Measurements from ENCODE around the gene STX10. TPM values are rescaled to one million over a fixed set of nuclear protein-coding genes. Genes with fewer than 3 reads are reported as not detected.

The STX10 gene
- total and polyA plus RNA-seq, 12 donors = 16.0 to 182 (median 65.0) TPM

GRCh38 chr19:13146763-13147563, 3.2 kb downstream of the STX10 start:
- Histone ChIP-seq H3K4me3 (no peak overlapping the region), H3K9me3 (replicated peaks in 1 of 3) (no peaks in the 10 kb centered on the region), H3K36me3 (replicated peaks in 1 of 2) (peaks cover 0 to 14% of the 10 kb centered on the region in 2 donors), H3K27me3 (no peaks in the 10 kb centered on the region), H3K27ac (peak overlapping the region in 1 of 5 donors; percentile 68), H3K4me1 (replicated peaks in 1 of 2) (peaks cover 11 to 18% of the 10 kb centered on the region in 2 donors)
- TF ChIP-seq POLR2A (IDR thresholded peaks at IDR 0.05) (no peak), CTCF (IDR thresholded peaks at IDR 0.05) (no peak)
- peak in 4 of 7 donors; percentile 33 to 63 (median 50) for DNase-seq
- intact Hi-C loops (cut with DNase I) = no loop called here
- WGBS, 4 donors = 57 to 78% (median 63%) methylated on average over 12 to 16 of the region's 16 CpGs

GRCh38 chr19:13139633-13140311, 10.4 kb downstream of the STX10 start:
- intact Hi-C loops (cut with DNase I) = no loop called here
- WGBS, 4 donors = 77 to 84% (median 83%) methylated on average over 8 to 11 of the region's 11 CpGs
- Histone ChIP-seq H3K36me3 (replicated peaks in 1 of 2) (peaks cover 0 to 49% of the 10 kb centered on the region in 2 donors), H3K9me3 (replicated peaks in 1 of 3) (no peaks in the 10 kb centered on the region), H3K4me1 (replicated peaks in 1 of 2) (no peaks in the 10 kb centered on the region), H3K4me3 (no peak overlapping the region), H3K27me3 (no peaks in the 10 kb centered on the region), H3K27ac (no peak overlapping the region)
- TF ChIP-seq CTCF (IDR thresholded peaks at IDR 0.05) = no peak
- TF ChIP-seq POLR2A (IDR thresholded peaks at IDR 0.05) = no peak
- no peak for DNase-seq

GRCh38 chr19:13138916-13139198, 11.3 kb downstream of the STX10 start:
- DNase-seq = no peak
- H3K4me1 ChIP-seq (replicated peaks in 1 of 2) = no peaks in the 10 kb centered on the region
- intact Hi-C loops (cut with DNase I) = no loop called here
- 71 to 90% (median 86%) methylated on average over 6 to 10 of the region's 10 CpGs for WGBS, 4 donors
- H3K9me3 ChIP-seq (replicated peaks in 1 of 3) = no peaks in the 10 kb centered on the region
- H3K27me3 ChIP-seq = no peaks in the 10 kb centered on the region
- H3K4me3 ChIP-seq = no peak overlapping the region
- H3K36me3 ChIP-seq (replicated peaks in 1 of 2) = peaks cover 0 to 40% of the 10 kb centered on the region in 2 donors
- no peak overlapping the region for H3K27ac ChIP-seq
- TF ChIP-seq POLR2A (IDR thresholded peaks at IDR 0.05) (no peak), CTCF (IDR thresholded peaks at IDR 0.05) (no peak)

- H3K27me3 ChIP-seq = no peaks in the 10 kb centered on the region
Observed at GRCh38 chr19:13138171-13138915, 11.8 kb downstream of the STX10 start.

More at GRCh38 chr19:13138171-13138915, 11.8 kb downstream of the STX10 start:
- Histone ChIP-seq H3K4me3 (no peak overlapping the region), H3K4me1 (replicated peaks in 1 of 2) (no peaks in the 10 kb centered on the region), H3K9me3 (replicated peaks in 1 of 3) (no peaks in the 10 kb centered on the region), H3K27ac (no peak overlapping the region), H3K36me3 (replicated peaks in 1 of 2) (peaks cover 0 to 37% of the 10 kb centered on the region in 2 donors)
- TF ChIP-seq CTCF (IDR thresholded peaks at IDR 0.05) (no peak), POLR2A (IDR thresholded peaks at IDR 0.05) (no peak)
- WGBS, 4 donors = 82 to 86% (median 85%) methylated on average over 19 to 40 of the region's 40 CpGs
- intact Hi-C loops (cut with DNase I) = no loop called here
- DNase-seq = no peak

Measured in adrenal gland (tissue), 12 donors.